OCI-LY3 (cell line): Measurements from ENCODE around the gene IQGAP2.
"Not testable (repeated sequence)": the region's sequence is repeated elsewhere in the genome, so short reads cannot be mapped to it uniquely, and the experiment has no call there.

Source experiments
- H2AFZ ChIP-seq: fragments of 200-600, 300-600 bp; shearing (Covaris generic); 2 replicates; pipeline ENCODE4 v1.6.0; 2014; ENCODE audit warnings: antibody characterized with exemption, low read depth, low read length
- H3K27ac ChIP-seq: fragments of 200-600, 300-600 bp; sonication (generic); 2 replicates; pipeline ENCODE4 v1.5.1; 2014; ENCODE audit warnings: mild to moderate bottlenecking, low read length, moderate library complexity, mixed read lengths
- H3K27me3 ChIP-seq: fragments of 200-600, 300-600 bp; sonication (generic); 2 replicates; pipeline ENCODE4 v1.6.1; 2014; ENCODE audit warnings: low read depth, low read length, mixed read lengths
- H3K36me3 ChIP-seq: fragments of 200-600, 300-600 bp; sonication (generic); replicated peaks from 2 replicates; pipeline ENCODE3; 2014; ENCODE audit warnings: low read depth, low read length, mixed read lengths
- H3K4me1 ChIP-seq: fragments of 300-600, 200-600 bp; sonication (generic); 2 replicates; pipeline ENCODE4 v1.6.1; 2014; ENCODE audit warnings: low read length, mixed read lengths
- H3K4me2 ChIP-seq: fragments of 200-600, 300-600 bp; sonication (generic); 2 replicates; pipeline ENCODE4 v1.6.1; 2014; ENCODE audit warnings: low read length, mixed read lengths
- H3K4me3 ChIP-seq: fragments of 300-600, 200-600 bp; sonication (generic); 2 replicates; pipeline ENCODE4 v1.5.1; 2014; ENCODE audit warnings: antibody characterized with exemption, mild to moderate bottlenecking, low read length, moderate library complexity
- H3K79me2 ChIP-seq: fragments of 300-600, 200-600 bp; shearing (Covaris generic); 2 replicates; pipeline ENCODE4 v1.6.1; 2014; ENCODE audit warnings: mild to moderate bottlenecking, low read length, mixed read lengths
- H3K9ac ChIP-seq: fragments of 300-600, 200-600 bp; shearing (Covaris generic); 2 replicates; pipeline ENCODE4 v1.6.0; 2014; ENCODE audit warnings: mild to moderate bottlenecking, low read length, moderate library complexity
- H3K9me3 ChIP-seq: fragments of 200-600, 300-600 bp; shearing (Covaris generic); 2 replicates; pipeline ENCODE4 v1.6.1; 2014; ENCODE audit warnings: low read length, mixed read lengths; ENCODE audit not compliant: insufficient read depth
- H4K20me1 ChIP-seq: fragments of 200-600, 300-600 bp; sonication (generic); 2 replicates; pipeline ENCODE4 v1.6.1; 2016; ENCODE audit warnings: low read length, mixed read lengths; ENCODE audit not compliant: insufficient read depth
- EZH2phosphoT487 ChIP-seq: fragments of 200-600 bp; shearing (Covaris generic); IDR thresholded peaks from 2 replicates; pipeline ENCODE4 v1.6.1; 2018; ENCODE audit warnings: antibody characterized with exemption, mixed run types, low read depth
- TF ChIP-seq, protein P1 (sequence below): fragments of 200-600, 300-600 bp; sonication (generic); IDR thresholded peaks from 2 replicates; pipeline ENCODE4 v1.5.1; 2014; ENCODE audit warnings: antibody characterized with exemption, low read length, low read depth

Gene IQGAP2

DNA sequence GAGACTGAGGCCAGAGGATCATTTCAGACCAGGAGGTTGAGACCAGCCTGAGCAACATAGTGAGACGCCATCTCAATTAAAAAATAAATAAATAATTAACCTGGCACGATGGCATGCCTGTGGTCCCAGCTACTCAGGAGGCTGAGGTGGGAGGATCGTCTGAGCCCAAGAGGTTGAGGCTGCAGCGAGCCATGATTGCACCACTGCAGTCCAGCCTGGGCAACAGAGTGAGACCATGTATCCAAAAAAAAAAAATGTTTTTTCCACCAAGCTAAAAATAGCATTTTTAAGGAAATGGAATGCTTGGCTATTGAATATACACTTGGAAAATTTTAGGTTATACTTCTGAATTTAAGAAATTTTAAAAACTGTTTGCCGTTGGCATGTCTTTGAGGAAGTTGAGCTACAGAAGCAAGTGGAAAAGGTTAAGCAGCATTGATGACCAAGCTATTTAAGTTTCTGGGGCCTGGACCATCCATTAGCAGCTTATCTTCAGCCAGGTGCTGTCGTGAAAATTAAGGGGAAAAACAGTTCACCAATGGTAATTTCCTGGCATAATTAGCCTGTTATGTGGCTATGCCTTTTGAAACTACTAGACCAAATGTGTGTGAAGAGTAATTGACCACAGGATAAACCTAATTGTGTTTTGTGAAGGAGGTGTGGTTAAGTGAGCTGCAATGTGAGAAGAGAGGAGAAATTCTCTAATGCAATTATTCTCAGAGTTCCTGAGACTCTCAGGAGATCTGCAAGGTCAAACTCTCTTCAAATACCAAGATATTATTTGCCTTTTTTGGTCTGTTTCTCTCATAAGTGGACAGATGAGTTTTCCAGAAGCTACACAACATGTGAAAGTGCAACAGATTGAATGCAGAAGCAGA, 333.8 kb downstream of the IQGAP2 start:
- no peak for TF ChIP-seq EZH2phosphoT487
- TF ChIP-seq, protein P1, sequence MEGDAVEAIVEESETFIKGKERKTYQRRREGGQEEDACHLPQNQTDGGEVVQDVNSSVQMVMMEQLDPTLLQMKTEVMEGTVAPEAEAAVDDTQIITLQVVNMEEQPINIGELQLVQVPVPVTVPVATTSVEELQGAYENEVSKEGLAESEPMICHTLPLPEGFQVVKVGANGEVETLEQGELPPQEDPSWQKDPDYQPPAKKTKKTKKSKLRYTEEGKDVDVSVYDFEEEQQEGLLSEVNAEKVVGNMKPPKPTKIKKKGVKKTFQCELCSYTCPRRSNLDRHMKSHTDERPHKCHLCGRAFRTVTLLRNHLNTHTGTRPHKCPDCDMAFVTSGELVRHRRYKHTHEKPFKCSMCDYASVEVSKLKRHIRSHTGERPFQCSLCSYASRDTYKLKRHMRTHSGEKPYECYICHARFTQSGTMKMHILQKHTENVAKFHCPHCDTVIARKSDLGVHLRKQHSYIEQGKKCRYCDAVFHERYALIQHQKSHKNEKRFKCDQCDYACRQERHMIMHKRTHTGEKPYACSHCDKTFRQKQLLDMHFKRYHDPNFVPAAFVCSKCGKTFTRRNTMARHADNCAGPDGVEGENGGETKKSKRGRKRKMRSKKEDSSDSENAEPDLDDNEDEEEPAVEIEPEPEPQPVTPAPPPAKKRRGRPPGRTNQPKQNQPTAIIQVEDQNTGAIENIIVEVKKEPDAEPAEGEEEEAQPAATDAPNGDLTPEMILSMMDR, result no peak
- H3K36me3 ChIP-seq, result no peaks in the 10 kb centered on the region
- peaks cover 63% of the 10 kb centered on the region for H3K4me1 ChIP-seq
- H4K20me1 ChIP-seq, result no peaks in the 10 kb centered on the region
- H3K9me3 ChIP-seq, result no peaks in the 10 kb centered on the region
- no peaks in the 10 kb centered on the region for H3K27me3 ChIP-seq
- no peaks in the 10 kb centered on the region for H3K79me2 ChIP-seq
- H3K27ac ChIP-seq, result peak overlapping the region; percentile 86
- H3K4me2 ChIP-seq, result peak overlapping the region; percentile 68
- peak overlapping the region; percentile 40; the same call in 1 of the 2 replicates for H3K9ac ChIP-seq
- 0 out of 2 replicates have a peak overlapping the region, but pooled peaks have one; percentile 11 for H3K4me3 ChIP-seq
- no peak overlapping the region for H2AFZ ChIP-seq

DNA sequence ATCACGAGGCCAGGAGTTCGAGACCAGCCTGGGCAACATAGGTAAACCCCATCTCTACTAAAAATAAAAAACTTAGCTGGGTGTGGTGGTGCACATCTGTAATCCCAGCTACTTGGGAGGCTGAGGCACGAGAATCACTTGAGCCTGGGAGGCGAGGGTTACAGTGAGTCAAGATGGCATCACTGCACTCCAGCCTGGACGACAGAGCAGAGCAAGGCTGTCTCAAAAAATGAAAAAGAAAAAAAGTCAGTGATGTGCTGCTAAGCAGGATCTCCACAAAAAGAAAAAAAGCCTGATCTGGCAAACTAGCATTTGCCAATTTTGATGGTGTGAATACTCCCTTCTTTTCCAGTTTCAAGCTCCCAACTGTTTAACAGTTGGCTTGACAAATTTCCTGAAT, 334.8 kb downstream of the IQGAP2 start:
- Histone ChIP-seq H3K4me2 (peak overlapping the region; percentile 68), H3K9ac (peak overlapping the region; percentile 41; the same call in 1 of the 2 replicates), H3K36me3 (no peaks in the 10 kb centered on the region), H2AFZ (no peak overlapping the region), H3K27ac (peak overlapping the region; percentile 86), H3K9me3 (no peaks in the 10 kb centered on the region), H3K27me3 (no peaks in the 10 kb centered on the region), H3K4me1 (peaks cover 54% of the 10 kb centered on the region), H3K4me3 (no peak overlapping the region), H3K79me2 (no peaks in the 10 kb centered on the region), H4K20me1 (no peaks in the 10 kb centered on the region)
- no peak for TF ChIP-seq EZH2phosphoT487
- TF ChIP-seq, protein P1, result no peak

DNA sequence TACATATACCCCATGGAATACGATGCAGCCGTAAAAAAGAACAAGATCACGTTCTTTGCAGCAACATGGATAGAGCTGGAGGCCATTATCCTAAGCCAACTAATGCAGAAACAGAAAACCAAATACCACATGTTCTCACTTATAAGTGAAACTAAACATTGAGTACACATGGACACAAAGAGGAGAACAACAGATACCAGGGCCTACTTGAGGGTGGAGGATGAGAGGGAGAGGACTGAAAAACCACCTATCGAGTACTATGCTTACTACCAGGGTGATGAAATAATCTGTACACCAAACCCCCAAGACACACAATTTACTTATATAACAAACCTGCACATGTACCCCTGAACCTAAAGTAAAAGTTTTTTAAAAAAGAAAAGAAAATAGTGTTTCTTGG, 338.4 kb downstream of the IQGAP2 start:
- not testable (repeated sequence) for H3K9me3 ChIP-seq, H3K79me2 ChIP-seq, H3K36me3 ChIP-seq, H3K4me3 ChIP-seq, H3K4me2 ChIP-seq, H3K27me3 ChIP-seq, H4K20me1 ChIP-seq, H2AFZ ChIP-seq, H3K27ac ChIP-seq, H3K9ac ChIP-seq
- peaks cover 27% of the 10 kb centered on the region for H3K4me1 ChIP-seq

DNA sequence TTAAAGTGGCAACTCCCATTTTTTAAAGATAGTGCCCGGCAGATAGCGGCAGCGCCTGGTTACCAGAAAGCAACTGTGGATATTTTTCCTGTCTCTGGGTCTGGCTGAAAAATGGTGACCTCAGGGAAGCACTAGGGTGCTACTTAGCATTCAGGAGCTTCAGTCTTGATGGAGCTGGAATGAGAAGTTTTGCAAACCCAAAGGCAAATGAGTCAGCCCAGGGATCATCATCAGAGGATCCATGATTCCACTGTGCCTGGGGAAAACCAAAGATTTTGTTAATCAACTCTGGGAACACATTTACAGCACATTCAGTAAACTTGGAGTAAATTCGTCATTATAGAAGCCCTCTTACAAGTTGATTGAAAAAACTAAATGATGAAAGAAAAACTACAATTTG, 339.5 kb downstream of the IQGAP2 start:
- no peak overlapping the region for H3K9ac ChIP-seq
- H4K20me1 ChIP-seq, result no peaks in the 10 kb centered on the region
- no peak overlapping the region for H3K4me2 ChIP-seq
- H3K79me2 ChIP-seq, result no peaks in the 10 kb centered on the region
- no peaks in the 10 kb centered on the region for H3K27me3 ChIP-seq
- H3K27ac ChIP-seq, result no peak overlapping the region
- H3K4me1 ChIP-seq, result peaks cover 16% of the 10 kb centered on the region
- H2AFZ ChIP-seq, result no peak overlapping the region
- TF ChIP-seq, protein P1, result no peak
- TF ChIP-seq EZH2phosphoT487, result no peak
- no peaks in the 10 kb centered on the region for H3K9me3 ChIP-seq
- H3K36me3 ChIP-seq, result no peaks in the 10 kb centered on the region
- H3K4me3 ChIP-seq, result no peak overlapping the region
